ENCODE data around the gene RPL10. TPM values are rescaled to one million over a fixed set of nuclear protein-coding genes. Genes with fewer than 3 reads are reported as not detected.
A peak's percentile ranks its signal among the peaks of the same experiment; 100 is the strongest.

The RPL10 gene
- total RNA-seq, 1 experiment from 2014 or later = 3,646 TPM

DNA sequence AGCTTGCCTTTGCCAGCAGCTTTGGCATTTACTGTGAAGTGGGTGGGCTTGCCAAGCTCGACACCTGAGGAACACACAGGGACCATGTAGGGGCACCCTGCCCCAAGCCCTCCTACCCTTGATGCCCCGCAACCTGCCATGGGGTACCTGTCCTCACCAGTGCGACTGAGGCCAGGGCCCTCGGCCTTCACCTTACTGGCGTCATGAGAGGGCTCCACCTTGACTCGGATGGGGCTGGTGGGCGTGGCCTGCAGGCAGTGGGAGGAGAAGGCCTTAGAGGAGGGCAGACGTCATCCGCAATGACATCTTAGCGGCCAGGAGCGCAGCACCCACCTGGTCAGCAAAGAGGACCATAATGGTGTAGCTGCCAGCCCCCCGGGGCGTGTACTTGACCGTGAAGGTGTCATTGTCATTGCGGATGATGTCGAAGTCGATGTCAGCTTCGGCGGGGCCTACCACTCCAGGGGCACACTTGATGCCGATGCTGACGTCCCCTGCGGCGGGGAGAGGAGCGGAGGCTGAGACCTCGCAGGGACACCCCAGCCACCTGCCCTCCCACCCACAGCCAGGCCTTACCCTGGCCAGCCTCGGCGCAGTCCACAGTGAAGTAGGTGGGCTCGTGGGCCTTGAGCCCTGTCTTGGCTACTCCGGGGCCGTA, 36.0 kb upstream of the RPL10 start:
- no peak for DNase-seq (ENCODE audit: low read depth)

DNA sequence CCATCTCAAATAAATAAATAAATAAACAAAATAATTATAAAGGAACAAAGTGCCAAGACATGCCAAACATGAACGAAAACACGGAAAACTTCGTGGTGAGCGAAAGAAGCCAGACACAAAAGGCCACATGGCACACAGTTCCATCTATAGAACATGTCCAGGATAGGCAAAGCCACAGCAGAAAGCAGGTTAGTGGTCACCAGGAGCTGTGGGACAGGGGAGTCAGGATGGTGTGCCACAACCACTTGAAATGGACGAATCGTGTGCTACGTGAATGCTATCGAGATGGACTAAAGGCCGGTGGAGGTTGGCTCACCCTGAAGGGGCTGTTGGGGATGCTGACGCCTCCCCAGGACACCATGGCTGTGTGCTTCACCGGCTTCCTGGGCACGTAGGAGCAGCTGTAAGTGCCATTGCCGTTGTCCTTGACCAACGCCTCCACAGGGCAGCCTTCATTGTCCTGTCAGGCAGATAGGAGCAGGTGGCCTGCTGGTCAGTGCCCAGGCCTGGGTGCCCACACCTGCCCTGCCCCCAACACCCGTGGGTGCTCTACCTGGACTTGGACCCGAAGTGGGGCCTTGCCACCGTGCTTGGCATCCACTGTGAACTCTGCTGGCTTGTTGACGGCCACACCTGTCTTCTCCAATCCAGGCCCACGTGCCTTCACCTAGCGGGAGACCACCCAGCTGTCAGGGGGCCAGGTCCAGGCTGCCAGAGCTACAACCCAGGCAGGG, 34.3 kb upstream of the RPL10 start:
- DNase-seq (ENCODE audit: low read depth) = no peak

DNA sequence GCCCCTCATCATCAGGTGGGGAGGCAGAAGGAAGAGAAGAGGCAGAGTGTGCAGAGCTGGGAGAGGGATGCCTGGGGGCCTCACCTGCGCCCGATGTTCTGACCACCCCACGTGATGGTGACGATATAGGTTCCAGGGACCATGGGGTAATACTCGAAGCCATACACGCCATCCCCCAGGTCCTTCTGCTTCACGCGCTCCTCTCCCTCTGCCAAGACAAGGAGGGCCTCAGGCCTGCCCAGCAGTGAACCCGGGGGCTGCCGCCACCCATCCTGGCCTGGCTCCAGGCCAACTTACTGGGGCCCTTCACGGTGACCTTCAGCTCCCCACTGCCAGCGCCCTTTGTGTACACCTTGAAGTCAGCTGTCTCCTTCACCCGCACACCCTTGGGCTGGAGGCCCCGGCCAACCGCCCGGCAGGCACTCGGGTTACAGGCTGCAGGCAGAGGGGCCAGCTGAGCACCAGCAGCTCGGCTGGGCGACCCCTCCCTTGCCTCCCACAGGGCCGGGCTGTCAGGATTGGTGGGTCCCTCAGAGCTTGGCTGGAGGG, 33.1 kb upstream of the RPL10 start:
- no peak for DNase-seq (ENCODE audit: low read depth)

DNA sequence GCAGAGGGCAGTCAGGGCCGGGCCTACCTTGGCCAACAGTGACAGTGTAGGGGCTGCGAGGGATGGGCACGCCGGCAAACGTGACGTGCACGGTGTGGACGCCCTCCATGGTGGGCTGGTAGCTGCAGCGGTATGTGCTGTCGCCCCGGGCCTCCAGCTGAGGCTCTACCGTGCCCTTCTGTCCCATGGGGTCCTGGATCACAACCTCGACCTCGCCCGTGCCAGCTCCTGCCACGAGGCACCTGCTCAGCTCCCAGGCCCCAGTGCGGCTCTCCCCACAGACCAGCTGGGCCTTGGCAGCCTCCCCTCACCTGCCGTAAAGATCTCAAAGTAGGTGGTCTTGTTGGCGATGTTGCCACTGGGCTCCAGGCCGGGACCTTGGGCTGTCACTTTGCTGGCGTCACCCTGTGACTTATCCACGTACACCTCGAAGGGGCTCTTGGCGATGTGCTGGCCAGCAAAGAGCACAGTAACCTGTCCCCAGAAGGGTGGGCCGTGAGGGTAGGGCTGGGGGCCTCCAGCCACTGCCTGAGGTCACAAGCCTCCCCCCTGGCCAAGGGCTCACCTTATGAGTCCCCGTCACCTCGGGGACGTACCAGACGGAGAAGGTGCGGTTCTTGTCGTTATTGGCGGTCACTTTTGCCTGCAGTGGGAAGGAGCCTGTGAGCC, 32.0 kb upstream of the RPL10 start:
- DNase-seq (ENCODE audit: low read depth) = no peak

DNA sequence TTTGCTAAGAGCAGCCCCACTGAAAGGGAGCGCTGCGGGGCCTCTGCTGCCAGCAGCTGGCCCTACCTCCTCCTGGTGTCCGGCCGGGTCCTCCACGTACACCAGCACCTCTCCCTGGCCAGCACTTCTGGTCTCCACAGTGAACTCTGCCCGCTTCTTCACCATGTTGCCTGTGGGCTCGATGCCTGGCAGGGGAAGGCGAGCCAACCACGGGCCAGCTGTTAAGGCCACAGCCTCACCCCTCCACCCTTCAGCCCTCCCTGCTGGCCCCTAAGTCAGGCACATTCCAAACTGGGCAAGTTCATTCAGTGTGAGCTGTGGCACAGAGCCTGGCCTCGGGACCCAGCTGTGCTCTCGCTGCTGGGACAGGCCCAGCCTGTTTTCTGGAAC, 31.5 kb upstream of the RPL10 start:
- DNase-seq (ENCODE audit: low read depth) = no peak

DNA sequence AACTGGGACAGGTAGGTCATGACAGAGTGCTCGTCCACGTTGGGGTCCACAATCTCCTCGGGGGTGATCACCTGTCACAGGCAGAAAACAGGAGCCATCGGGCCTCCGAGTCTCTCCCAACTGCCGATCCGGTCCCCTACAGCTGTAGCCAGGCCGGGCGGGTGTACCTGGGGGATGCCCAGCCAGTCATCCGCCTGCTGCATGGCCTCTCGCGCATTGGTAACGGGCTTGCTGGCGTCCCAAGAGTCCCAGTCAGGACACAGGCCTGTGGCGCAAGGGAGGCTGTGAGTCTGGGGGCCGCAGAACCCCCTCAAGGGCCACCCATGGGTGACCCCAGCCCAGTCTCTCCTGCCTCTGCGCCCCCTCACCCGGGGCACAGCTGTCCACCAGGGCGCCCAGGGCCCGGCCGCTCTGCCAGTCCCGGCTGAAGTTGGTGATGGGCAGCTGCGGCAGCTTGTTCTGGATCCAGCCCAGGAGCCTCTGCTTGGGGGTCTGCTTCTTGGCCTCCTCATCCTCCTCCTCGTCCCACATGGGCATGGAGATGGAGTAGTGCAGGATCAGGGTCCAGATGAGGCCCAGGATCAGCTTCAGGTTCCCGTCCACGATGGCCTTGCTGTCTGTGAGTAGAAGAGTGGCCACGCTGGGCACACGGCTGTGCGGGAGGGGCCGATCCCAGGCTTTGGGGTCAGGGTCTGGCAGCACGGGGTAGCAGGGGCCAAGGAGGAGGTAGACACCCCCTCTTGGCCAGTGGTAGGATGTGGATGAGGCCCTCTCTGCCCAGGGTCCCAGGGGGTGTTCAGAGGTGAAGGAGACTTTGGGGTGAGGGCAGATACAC, 30.5 kb upstream of the RPL10 start:
- DNase-seq (ENCODE audit: low read depth) = no peak

DNA sequence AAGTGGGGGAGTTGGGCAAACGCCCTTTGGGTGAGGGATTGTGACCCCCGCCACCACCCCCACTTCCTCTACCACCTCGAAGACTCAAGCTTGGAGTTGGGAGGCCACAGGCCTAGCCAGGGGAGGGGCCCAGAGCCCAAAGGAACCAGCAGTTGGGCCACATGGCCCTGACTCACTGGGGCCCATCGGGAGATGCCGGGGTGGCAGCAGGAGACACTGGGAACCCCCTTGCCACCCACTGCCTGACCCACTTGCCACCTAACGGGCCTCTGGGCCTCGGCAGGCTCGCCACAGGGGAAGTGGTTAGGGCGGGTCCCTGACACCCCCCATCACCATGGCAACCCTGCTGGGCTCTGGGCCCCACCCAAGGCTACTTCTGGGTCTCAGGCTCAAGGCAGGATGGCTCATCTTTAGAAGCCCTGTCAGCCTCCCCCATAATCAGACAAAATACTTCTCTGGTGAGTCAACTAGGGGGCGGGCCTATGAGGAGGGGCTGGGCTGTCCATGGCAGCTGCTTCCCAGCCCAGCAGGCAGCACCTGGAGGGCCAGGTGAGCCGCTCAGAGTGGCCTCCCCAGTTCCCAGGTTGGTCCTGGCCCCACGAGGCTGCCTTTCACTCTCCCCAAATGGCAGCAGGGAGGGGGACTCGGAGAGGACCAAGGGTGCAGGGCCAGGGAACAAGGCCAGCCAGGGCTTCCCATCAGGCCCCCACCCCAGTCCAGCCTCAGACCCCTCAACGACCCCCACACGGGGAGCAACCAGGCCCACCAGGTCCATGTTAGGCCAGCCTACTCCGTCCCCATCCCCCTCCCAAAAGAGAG, 29.3 kb upstream of the RPL10 start:
- DNase-seq (ENCODE audit: low read depth) = peak; percentile 94

DNA sequence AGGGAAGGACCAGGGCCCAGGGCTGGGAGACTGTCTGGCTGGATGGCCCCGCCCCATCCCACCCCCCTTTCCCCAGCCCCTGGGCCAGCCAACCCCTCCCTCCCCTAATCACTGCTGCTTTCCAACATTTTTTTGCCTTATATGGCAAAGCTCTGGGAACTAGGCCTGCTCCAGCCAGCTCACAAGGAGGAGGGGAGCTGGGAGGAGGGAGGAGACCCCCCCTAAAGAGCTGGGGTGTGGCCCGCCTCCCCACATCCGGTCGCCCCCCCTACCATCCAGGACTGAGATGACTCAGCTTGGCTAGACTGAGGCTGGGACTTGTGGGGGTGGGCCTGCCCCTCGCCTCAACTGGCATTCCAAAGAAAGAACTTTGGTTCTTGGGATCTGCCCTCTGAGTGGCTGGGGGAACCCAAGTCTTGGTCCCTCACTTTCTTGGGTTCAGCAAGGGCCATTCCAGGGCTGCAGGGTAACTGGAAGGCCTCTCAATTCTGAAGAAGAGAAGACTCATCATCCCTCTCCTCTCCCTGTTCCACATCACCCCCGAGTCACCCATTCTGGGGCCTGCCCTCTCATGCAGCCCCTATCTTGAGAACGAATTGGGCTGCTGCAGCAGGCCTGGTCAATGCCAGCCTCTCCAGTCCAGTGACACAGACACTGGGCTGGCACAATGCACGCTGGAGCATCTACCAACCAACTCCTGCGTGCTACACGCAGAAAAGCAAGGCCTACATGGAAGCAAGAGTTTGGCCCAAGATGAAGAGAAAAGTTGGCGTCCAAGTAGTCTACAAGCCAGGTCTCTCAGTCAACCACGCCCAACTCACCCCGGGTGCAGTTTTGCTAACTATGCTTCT, 28.5 kb upstream of the RPL10 start:
- DNase-seq (ENCODE audit: low read depth) = peak; percentile 94

DNA sequence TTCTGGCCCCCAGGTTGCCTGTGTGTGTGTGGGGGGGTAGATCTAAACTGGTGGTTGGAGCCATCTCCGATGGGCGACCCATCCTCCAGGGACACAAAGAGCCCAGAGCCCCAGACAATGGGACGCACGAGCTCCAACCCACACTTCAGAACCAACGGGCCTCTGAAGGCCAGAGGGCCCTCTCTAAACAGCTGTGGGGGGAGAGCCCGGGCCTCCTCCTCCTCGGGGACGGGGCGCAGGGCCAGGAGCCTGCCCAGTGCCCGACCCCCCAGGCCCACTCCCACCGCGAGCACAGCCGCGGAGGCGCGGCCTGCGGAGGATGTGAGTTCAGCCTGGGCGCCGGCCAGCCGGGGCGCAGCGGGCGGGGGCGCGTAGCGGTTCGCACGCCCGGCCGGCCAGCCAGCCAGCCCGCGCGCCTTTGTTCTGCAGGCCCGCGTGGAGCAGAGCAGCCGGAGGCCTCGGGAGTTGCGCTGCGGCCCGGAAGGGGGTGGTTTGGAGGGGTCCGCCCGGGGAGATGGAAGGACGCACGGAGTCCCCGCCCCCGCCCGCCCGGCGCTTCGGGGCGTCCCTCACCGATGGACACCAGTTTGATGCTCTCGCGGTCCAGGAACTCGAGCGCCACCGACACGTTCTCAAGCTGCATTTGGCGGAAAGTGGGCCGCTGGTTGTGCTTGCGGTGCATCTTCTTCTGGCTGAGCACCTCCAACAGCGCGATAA, 27.7 kb upstream of the RPL10 start:
- no peak for DNase-seq (ENCODE audit: low read depth)

DNA sequence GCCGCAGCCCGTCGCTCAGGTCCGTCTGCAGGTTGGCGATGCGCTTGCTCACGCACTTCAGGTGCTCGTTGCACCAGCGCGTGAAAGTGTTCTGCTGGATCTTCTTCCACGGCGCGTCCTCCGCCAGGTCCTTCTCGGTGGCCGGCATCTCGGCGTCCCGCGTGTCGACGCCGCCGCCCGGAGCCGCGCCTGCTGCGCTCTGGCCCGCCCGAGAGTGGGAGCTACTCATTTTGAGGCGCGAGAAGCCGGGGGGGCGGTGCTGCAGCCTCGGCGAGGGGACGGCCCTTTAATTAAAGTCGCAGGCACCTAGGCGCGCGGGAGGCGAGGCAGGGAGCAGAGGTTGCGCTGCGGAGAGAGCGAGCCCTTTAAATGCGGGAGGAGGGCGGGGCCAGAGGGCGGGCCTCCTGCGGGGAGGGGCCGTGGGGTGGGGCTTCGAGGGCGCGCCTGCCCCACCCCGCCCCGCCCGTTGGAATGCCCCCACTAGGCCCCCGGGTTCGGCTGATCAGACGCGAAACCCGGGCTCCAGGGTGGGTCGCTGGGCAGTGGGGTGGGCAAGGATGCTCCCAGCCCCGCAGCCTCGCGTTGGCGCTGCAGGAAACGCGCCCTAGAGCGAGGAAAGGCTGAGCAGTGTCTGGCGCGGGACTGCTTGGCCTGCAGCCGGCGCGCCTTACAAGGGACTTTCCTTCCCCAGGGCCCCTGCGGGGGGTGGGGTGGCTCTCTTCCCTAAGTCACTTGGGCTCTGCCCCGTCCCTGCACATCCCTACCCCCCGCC, 27.0 kb upstream of the RPL10 start:
- peak; percentile 94 for DNase-seq (ENCODE audit: low read depth)

DNA sequence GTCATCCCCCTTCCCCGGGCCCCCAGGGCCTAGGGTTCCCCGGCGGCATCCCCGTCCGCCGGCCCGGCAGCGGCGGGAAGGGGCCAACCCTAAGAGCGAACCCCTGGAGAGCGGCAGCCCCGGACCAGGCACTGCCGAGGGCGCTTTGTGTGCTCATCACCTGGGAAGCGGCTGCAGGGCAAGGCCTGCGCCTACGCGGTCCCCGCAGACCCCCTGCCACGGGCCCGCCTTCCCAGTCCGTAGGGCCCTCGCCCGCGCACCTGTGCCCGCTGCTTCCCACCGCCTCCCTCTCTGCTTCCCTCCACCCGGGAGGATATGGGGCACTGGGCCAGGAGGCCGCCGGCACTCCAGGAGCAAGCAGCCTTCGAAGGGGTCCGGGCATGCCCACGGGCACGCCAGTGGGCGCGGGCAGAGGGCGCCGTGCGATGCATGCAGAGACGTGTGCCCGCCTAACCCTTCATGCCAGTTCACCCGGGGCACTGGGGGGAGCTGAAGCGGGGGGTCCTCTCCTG, 26.3 kb upstream of the RPL10 start:
- peak; percentile 37 for DNase-seq (ENCODE audit: low read depth)

DNA sequence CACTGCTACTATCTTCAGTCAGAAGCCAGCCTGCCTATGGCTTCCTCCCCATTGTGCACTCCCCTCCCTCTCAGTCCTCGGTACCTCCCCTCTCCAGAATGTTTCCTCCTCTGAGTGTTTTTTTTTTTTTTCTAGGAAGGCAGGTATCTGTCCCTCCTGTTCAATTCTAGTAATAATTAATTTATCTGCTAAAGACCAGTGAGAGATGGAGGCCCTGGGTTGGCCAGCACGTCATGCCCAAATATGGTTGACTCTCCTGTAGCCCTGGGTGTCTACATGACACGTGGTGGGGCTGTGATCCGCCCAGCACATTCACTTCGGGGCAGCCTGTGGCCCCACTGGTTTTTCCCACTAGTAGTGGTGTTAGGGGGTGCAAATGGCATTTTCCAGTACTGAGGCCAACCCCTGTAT, 25.6 kb upstream of the RPL10 start:
- no peak for DNase-seq (ENCODE audit: low read depth)

DNA sequence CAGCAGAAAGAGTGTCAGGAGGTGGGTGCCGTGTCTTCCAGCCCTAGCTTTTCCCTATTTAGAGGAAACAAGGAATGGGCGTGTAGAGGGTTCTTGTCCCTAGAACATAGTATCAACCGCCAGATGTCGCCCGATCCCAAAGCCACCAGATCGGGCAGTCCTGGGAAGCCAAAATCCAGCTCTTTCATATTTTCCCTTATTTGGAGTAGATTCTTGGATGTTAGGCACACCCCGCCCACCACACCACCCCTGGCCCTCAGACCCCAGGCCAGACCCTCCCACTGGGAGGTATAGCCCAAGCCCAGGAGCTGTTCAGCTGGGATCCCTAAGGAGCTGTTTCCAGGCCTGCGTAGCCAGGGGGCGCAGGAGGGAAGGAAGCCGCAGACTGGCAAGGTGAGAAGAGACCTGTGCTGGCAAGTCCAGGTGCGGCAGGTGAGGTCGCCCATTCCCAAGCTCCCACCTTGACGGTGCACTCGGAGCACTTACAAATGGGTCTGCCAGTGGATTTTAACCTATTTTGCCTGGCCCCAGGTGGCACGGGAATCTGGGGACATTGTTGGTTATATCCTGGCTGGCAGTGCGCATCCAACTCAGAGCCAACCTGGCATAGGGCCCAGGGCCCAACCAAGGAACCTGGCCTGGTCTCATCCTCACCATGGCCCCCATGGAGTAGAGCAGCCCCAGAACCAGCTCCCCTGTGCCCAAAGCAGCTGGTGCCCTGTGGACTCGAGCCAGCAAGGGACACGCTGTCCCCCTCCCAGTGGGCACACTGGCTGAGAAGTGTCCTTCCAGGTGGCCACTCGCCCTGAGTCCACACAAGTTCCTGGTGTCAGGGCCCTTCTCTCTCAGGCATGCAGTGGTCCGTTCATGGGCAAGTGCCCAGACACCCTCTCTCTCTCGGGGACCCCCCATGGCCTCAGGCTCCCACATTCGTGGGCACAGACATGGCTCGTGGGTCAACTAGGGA, 24.6 kb upstream of the RPL10 start:
- DNase-seq (ENCODE audit: low read depth) = peak; percentile 68

DNA sequence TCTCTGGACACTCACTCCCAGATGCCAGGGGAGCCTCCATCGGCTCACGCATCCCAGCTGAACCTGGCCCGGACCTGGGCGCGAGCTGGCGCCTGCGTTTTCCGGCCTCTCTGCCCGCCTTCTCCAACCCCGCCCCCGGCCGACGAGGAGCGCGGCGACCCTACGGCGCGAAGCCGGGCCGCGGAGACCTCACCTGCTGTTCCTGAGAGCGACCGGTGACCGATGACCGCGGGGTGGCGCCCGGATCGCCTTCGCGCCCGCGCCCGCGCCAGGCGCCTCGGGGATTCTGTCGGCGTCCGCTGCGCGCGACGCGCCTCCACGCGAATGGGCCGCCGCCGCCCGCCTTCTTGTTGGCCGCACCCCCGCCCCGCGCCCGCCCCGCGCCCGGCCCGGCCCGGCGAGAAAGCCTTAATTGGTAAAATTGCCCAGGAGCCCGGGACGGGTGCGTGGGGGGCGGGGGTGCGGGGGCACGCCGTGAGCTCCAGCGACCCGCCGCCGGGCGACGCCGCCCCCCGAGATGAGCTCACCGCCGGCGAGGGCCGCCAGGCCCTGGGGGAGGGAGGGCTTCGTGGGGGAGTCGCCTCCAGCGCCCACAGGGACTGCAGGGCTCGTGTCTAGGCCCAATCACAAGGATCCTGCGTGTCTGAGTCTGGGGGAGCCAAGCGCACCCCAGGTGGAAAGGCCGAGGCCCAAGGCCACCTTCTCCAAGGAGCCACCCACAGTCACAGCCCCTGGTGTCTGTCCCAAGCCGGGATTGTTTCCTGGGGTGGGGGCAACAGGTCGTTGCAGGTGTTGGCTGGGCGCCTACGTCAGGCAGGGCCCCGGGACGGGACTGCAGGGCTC, 23.6 kb upstream of the RPL10 start, which contains the start of gene FLNA:
Gene FLNA, minus strand, starts transcription at position 322 of the 843 bp plus-strand sequence. CDS start 3,389 bp downstream, outside the sequence.
- no peak for DNase-seq (ENCODE audit: low read depth)

DNA sequence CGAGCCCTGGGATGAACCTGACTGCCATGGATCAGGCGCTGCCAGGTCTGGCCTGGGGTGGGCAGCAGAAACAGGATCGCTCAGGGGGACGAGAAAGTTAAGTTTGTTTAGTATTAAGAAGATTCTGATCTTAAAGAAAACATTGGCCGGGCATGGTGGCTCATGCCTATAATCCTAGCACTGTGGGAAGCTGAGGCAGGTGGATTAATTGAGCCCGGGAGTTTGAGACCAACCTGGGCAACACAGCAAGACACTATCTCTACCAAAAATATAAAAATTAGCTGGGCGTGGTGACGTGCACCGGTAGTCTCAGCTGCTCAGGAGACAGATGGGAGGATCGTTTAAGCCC, 23.0 kb upstream of the RPL10 start:
- DNase-seq (ENCODE audit: low read depth) = no peak

DNA sequence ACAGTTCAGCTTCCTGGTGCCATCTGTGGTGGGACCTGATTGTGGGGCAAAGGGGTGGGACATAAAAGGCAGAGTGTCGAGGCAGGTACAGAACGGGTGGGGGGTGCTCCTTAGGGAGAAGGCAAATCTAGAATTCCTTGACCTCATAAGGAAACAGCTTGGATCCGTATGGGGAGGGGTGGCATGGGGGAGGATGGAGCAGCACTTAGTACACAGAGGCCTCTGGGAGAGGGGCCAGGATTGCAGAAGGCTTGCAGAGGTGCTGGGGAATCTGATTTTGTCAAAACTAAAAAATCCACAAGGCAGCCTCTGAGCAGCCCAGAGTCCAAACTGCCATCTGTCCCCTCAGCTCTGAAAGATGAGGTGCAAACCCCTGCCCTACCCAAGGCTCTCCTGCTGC, 21.4 kb upstream of the RPL10 start:
- DNase-seq (ENCODE audit: low read depth) = no peak

All from Daoy (cell line).